Activated gamma-delta T cell treated with Interleukin-2 at 50 U/mL for 16 hours (primary cell): ENCODE data around the gene FPR3.
"Not testable (repeated sequence)": the region's sequence is repeated elsewhere in the genome, so short reads cannot be mapped to it uniquely, and the experiment has no call there.

Source experiments
- DNase-seq: peaks from one replicate; pipeline ENCODE4 v3.0.0-alpha.2; 2020

Gene FPR3, protein sequence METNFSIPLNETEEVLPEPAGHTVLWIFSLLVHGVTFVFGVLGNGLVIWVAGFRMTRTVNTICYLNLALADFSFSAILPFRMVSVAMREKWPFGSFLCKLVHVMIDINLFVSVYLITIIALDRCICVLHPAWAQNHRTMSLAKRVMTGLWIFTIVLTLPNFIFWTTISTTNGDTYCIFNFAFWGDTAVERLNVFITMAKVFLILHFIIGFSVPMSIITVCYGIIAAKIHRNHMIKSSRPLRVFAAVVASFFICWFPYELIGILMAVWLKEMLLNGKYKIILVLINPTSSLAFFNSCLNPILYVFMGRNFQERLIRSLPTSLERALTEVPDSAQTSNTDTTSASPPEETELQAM

DNA sequence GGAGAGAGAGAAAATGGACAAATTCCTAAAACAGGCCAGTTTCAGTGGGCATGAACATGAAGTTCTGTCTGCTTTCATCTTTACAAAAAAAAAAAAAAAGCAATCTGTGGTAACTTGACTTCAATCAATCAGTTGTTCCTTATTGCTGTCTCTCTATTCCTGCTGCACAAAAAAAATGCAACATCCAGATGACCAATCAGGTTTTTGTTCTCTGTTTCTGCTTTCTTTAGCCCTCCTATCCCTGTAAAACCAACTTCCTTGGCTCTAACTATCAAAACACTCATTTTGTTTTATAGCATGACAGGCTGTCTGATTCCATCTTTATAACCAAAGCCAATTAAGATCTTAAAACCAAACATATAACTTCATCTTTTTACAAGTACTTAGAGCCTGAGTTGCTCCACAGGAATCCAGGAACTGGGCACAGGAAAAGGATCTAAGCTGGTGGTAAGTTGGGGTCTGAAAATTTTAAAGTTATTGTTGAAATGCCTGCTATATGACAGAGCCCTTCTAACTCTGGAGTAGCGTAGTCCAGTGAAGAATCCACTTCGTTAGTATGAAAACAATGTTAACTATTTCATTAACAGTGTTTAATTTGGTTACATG, at the start of gene FPR3:
Gene FPR3 (plus strand): TSS at position 273 of the 606 bp plus-strand sequence. CDS start 28,592 bp downstream, outside the sequence.
- DNase-seq = no peak

DNA sequence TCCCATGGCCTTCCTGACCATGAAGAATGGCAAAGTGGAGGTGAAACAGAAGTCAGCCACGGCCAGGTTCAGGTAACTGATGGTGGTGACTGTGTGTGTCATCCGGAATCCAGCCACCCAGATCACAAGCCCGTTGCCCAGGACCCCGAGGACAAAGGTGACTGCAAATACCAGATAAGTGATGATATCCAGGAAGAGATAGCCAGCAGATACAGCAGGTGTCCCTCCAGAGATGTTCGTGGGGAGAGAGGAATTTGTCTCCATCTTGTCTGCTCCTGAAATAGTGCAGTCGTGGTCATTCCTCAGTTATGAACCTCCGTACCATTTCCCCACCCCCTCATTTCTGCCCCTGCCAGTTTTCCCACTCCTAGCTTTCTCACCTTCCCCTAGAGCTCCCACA, 48.2 kb upstream of the FPR3 start:
- no peak for DNase-seq

DNA sequence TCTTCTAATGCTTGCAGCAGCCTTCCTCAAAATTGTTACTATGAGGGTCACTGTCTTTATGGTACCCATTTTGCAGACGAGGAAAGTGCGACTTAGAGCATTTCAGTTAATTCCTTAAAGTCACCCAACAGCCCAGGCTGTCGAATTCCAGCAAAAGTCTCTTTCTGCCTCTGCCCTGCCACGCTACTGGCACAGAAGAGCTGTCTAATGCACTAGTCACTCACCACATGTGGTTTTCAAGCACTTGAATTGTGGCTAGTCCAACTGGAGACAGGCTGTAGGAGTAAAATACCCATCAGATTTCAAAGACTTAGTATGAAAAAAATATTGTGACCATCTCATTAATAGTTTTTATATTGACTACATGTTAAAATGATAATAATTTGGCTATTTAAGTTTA, 45.0 kb upstream of the FPR3 start:
- no peak for DNase-seq

DNA sequence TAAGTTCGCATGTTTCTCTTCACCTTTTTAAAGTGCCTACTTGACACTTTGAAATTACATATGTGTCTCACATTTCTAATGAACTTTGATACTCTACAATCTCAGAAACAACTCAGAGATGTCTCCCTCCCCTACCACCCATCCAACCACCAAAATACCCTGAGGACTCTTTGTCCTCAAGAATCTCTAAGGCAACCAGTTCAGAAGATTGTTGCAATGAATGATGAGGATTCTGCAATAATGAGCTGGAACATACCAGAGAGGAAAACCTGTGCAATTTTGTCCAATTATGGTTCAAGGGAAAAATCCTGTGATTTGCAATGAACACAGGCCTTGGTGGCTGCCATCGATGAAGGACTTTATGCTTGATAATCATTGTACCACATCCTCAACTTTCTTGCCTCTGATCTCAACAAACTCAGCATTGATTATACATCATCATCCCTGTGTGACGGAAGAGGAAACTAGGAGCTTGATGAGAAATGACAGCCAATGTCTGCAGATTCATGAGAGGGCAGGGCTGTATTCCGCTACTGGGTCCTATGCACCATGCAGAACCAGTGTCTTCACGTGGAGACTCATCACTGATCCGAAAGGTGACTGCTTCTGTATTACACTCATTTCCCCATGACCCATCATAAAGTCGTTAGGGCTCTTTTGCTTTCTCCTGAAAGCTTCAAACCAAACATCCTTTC, 44.4 kb upstream of the FPR3 start:
- DNase-seq = no peak

DNA sequence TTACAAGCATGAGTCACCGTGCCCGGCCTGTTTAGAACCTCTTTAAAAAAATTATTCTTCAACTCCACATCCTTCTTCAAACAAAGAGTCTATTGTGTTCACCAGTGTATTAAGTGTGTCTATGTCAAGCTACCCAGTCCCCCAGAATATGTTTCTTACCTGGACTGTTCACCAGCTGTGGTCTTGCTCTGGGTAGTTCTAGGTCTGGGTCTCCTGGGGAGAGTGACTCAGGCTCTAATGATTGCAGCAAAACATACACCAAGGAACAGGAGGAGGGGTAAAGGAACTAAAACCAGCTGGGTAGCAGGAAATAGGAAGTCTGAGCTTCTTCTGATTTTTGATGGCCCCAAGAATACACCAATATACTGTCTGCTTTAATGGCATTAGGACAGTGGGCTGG, 43.3 kb upstream of the FPR3 start, which contains the start of gene FPR1:
Gene FPR1 (minus strand): TSS at position 224 of the 400 bp plus-strand sequence. CDS start 4,884 bp downstream, outside the sequence.
- DNase-seq = no peak

DNA sequence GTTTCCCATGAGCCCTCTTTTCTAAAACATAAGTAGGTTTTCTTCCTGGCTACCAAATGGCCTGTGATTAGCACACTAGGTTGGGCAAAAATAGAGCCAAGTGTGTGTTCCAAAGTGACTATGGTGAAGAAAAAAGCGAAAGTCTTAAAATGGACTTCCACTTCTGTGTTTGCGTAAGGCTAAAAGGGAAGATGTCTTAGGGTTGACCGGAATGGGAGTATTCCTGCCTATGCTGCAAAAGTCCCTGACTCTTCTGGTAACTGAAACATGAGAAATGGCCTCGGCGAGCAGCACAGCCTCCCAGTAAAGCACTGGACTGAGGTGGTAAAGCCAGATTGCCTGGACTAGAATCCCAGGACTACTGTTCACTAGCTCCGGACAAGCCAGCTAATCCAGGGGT, 40.8 kb upstream of the FPR3 start:
- no peak for DNase-seq

DNA sequence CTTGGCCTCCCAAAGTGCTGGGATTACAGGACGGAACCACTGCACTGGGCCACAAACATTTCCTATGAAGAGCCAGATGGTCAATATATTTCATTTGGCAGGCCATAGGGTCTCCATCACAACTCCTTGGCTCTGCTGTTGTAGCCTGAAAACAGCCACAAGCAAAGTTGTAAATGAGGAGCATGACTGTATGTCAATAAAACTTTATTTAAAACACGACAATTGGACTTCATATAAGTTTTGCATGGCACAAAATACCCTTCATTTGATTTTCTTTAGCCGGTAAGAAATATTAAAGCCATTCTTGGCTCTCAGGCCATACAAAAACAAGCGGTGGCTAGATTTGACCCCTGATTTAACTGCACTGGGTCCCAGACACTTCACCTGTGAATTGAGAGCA, 40.2 kb upstream of the FPR3 start:
- no peak for DNase-seq

DNA sequence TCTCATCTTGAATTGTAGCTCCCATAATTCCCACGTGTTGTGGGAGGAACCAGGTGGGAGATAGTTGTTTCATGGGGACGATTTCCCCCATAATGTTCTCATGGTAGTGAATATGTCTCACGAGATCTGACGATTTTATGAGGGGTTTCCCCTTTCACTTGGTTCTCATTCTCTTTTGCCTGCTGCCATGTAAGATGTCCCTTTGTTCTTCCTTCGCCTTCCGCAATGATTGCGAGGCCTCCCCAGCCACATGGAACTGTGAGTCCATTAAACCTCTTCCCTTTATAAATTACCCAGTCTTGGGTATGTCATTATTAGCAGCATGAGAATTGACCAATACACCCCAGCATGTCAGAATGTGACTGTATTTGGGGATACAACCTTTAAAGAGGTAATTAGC, 39.4 kb upstream of the FPR3 start:
- DNase-seq = no peak

DNA sequence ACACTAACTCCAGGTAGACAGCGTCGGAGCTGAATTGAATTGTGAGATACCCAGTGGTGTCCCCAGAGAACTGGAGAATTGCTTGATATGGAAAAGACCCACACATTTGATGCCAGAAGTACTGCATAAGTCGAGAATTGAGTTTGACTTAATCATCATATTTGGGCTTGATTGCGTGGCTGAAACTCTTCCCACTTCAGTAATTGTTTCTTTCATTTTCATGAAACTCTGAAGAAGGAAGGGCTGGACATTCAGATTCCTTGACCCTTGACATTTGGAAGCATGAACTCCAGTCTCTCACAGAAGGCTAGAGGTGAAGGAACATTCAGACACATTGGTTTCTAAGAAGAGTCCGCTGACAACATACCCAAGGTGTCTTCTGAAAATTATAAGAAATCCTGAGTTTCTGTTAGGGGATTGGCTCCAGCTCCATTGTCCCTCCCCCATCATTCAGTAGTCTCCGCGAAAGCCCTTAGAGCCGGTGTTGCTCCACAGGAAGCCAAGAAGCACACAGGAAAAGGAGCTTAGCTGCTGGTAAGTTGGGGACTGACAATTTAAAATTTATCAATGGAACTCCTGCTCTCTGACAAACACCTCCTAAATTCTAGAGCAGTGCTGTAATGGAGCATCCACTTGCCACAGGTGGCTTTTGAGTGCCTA, 34.1 kb upstream of the FPR3 start, which contains the start of gene FPR2:
Gene FPR2 (plus strand): TSS at position 484 of the 660 bp plus-strand sequence. CDS start 7,479 bp downstream, outside the sequence.
- no peak for DNase-seq

DNA sequence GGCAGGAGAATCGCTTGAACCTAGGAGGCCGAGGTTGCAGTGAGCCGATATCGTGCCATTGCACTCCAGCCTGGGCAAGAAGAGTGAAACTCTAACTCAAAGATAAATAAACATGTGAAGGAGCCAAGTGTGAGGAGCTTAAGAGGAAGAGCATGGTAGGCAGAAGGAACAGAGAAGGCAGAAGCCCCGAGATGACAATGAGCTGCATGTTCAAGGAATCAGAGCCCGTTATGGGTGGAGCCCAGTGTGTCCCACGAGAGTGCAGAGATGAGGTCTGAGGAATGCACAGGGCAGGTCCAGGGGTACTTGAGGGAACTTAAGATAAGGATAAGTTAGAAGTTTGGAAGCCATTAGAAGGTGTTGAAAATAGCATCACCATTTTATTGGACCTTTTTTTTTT, 33.3 kb upstream of the FPR3 start:
- DNase-seq = no peak

DNA sequence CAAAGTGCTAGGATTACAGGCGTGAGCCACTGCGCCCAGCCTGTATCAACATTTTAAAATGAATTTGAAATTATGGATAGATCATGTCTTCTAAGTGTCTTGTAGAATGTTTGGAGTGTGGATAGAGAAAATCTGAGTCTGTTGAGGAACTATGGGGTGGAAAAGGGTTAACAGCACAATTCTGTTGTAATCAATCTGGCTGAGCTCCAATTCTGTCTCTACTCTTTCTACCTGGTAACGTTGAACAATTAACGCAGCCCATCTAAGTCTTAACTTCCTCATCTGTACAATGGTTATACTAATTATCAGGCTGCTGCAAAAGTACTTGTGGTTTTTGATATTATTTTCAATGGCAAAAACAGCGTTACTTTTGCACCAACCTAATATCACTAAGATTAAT, 29.9 kb upstream of the FPR3 start:
- no peak for DNase-seq

DNA sequence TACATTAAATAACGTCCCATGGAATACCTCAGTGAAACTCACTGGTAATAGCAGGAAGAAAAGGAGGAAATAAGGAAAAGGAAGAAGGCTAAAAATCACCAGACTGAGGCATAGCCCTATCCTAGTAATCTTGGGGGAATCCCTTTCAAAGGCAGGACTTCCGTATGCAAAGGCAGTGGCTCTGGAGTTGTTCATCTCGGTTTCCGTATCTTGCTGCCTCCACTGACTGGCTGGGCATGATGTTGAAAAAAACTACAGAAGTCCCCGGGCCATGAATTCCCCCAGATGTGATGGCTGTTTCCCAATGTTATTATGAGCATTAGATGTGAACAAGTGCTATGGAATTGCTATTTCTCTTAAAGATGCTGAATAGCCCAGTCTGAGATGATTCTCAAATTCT, 28.5 kb upstream of the FPR3 start:
- no peak for DNase-seq

DNA sequence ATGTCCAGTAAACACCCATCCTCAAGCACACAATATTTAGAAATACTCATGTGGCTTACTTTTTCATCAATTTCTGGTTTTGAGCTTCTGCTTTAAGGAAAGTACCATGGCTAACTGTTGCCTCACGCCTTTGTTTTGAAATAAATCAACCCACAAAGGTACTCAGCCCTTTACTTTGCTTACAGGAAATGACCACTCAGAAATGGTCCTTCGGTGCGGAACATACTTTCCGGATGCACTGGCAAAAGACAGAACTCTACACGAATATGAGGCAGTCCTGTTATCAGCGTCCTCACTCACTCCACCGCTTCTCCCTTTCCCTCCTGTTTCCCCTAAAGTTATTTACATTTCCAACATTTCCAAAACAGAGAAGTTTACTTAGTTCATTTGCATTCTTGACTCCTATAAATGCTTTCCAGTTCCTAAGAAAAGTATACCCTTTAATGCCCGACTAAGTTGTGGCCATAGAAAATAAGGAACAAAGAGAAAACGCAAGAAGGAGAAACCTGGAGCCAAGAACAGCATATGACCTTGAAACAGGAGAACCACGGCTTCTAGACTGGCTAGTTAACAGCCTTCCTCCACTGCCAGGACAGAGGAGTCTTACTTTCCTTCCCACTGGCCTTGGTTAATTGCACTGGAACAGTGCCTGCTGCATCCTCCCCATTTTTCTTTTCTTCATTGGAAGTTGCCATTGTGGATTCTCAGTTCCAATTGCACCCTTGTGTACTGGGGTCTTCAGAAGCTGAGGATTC, 23.4 kb upstream of the FPR3 start:
- no peak for DNase-seq

DNA sequence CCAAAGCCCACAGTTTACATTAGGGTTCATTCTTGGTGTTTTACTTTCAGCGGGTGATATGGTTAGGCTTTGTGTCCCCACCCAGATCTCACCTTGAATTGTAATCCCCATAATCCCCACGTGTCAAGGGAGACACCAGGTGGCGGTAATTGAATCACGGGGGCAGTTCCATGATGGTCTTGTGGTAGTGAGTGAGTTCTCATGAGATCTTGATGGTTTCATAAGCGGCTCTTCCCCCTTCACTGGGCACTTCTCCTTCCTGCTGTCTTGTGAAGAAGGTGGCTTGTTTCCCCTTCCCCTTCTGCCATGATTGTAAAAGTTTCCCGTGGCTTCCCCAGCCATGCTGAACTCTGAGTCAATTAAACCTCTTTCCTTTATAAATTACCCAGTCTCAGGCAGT, 22.0 kb upstream of the FPR3 start:
- DNase-seq = no peak

DNA sequence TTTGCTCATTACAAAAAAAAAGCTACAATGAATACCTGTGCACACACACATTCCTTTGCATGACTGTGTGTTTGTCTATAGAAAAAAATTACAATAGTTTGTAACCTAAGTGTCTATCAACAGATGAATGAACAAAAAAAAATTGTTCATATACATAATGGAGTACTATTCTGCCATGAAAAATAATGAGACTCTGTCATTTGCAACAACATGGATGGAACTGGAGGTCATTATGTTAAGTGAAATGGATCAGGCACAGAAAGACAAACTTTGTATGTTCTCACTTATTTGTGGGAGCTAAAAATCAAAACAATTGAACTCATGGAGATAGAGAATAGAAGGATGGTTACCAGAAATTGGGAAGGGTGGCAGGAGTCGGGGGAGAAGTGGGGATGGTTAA, 18.4 kb upstream of the FPR3 start:
- DNase-seq = not testable (repeated sequence)

DNA sequence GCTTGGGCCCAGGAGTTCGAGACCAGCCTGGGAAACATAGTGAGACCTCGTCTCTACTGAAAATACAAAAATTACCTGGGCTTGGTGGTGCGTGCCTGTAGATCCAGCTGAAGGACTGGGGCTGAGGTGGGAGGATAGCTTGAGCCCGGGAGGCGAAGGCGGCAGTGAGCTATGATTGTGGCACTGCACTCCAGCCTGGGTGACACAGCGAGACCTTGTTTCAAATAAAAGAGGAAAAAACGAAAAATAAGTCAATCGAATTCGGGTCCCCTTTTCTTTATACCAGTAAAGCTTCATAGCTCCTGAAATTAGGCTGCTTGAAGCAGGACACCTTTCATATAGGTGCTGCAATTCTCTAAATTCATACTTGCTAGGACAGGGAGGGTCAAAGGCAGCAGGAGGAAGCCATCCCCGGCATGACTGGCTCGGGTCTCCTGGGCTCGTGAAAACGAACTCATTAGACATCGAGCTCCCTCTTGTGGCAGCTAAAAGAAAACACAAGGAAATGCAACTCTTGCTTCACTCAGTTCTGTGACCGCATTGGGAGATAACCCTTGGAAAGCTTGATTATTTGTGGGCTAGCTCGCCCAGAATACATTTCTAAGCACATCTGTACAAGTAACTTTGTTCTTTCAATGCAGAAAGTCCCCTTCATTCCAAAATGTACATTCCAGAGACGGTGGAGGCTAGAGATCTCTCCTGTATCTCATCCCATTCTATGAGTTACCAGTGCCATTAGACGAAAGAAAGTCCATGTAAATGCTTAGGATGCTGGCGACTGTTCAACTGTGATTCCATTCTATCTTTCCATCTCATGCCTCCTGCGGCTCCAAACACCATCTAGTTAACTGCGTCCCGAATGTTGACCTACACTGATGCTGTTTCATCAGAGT, 17.1 kb upstream of the FPR3 start:
- peak; percentile 28 for DNase-seq

DNA sequence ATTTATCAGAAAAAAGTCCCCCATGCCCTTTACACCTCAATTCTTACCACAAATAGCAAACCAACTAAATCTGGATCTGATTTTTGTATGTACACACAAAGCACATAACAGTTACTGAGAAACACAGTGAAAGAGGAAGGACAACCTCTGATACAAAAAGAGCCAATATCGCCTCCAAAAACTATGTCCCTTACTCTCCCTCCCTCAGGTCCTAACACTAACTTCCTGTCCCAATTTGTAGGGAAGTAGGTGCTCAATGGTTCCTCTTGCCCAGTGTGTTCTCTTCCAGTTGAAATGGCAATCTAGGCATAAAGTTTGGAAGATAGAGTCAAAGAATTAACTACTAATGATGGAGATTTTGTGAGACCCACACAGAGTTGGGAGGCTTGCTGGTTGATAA, 15.8 kb upstream of the FPR3 start:
- no peak for DNase-seq

DNA sequence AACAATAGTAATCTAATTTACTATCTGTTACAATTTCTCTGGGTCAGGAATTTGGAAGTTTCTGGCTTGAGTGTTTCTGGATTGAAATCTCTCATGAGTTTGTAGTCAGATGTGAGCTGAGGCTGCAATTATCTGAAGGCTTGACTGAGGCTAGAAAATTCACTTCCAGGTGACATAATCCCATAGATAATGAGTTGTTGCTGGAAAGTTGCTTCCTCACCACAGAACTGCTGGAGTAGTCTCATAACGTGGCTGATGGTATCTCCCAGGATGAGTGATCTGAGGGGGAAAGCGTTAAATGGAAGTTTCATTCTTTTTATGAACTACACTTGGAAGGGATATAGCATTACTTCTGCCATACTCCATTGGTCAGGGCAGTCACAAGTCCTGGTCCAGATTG, 15.3 kb upstream of the FPR3 start:
- DNase-seq = no peak

DNA sequence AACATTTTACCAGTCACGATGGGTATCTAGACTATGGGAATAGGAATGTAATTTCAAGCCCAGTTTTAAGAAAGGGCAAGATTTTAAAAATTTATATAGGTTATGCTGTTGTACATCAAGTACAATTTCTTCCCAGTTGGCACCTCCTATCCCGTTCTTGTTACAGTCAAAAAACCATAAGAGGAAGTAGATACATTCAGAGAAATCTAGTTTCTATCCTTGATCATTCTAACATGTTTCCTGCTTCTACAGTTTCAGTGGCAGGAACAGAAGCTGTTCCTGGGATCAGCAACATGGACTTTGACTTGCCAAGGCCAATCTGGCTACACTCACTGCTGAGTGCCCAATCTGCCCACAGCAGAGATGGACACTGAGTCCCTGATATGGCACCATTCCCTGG, 14.7 kb upstream of the FPR3 start:
- no peak for DNase-seq

DNA sequence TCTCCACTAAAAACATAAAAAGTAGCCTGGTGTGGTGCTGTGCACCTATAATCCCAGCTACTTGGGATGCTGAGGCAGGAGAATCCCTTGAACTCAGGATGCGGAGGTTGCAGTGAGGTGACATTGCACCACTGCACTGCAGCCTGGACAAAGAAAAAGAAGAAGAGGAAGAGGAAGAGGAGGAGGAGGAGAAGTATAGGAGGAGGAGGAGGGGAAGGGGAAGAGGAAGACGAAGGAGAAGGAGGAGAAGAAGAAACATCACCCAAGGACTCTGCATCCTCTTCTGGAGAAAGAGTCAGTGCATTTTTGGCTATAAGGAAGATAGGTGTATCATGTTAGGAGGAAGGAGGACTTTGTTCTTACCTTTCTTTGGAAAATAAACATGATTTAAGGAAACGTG, 13.0 kb upstream of the FPR3 start:
- DNase-seq = no peak

DNA sequence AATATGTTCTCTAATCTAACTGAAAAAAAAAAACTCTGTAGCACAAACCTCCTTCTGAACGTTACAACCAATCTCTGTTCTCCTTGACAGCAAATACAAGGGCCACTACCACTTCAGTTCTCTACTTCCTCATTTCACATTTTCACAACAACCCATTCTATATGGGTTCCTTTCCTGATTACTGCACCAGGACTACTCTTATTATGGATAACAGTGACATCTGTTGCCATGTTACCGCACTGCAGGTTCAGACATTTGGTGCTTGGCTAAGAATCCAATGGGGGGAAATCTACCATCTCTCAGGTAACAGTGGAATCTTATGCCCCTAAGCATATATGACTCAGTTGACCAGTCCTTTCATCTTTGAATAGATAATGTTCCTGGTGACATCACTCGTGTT, 11.6 kb upstream of the FPR3 start:
- DNase-seq = no peak
